Fibroblast of gingiva (primary cell): ENCODE data around the gene KRTAP26-1.

ENCODE experiments used
- DNase-seq: peaks from one replicate; pipeline ENCODE4 v3.0.0-alpha.2; 2011; ENCODE audit warnings: low read depth

KRTAP26-1 gene

GRCh38 chr21:30320215-30320614, at the start of gene KRTAP26-1:
Gene KRTAP26-1 (minus strand): TSS chr21:30320315. CDS start chr21:30320035, 280 bp downstream.
- no peak for DNase-seq

GRCh38 chr21:30355906-30356305, 35.8 kb upstream of the KRTAP26-1 start:
- DNase-seq = no peak

- no peak for DNase-seq
These were observed 34.3 kb upstream of the KRTAP26-1 start for GRCh38 chr21:30354308-30355005.

GRCh38 chr21:30351534-30351933, 31.4 kb upstream of the KRTAP26-1 start:
- no peak for DNase-seq

- DNase-seq = no peak
These were observed 29.5 kb upstream of the KRTAP26-1 start for GRCh38 chr21:30349572-30349971.

- no peak for DNase-seq
These were observed 28.4 kb upstream of the KRTAP26-1 start, which contains the start of gene KRTAP23-1 for GRCh38 chr21:30348506-30348905. Gene KRTAP23-1 (minus strand): TSS chr21:30348606. CDS start chr21:30348606, 0 bp downstream.

GRCh38 chr21:30345014-30345413, 24.9 kb upstream of the KRTAP26-1 start:
- DNase-seq = no peak

GRCh38 chr21:30340714-30341573, 20.8 kb upstream of the KRTAP26-1 start:
- DNase-seq = no peak

- no peak for DNase-seq
These were observed 18.6 kb upstream of the KRTAP26-1 start for GRCh38 chr21:30338717-30339116.

GRCh38 chr21:30337772-30338171, 17.7 kb upstream of the KRTAP26-1 start:
- DNase-seq = no peak

- DNase-seq = no peak
These were observed 17.2 kb upstream of the KRTAP26-1 start, which contains the start of gene KRTAP27-1 for GRCh38 chr21:30337276-30337744. Gene KRTAP27-1 (minus strand): TSS chr21:30337694. CDS start chr21:30337668, 26 bp downstream.

GRCh38 chr21:30336596-30336995, 16.5 kb upstream of the KRTAP26-1 start:
- peak; percentile 10 for DNase-seq

GRCh38 chr21:30333736-30334135, 13.6 kb upstream of the KRTAP26-1 start:
- no peak for DNase-seq

- no peak for DNase-seq
These were observed 12.6 kb upstream of the KRTAP26-1 start for GRCh38 chr21:30332681-30333080.

- no peak for DNase-seq
These were observed 9.2 kb upstream of the KRTAP26-1 start for GRCh38 chr21:30329203-30329875.

- no peak for DNase-seq
These were observed 6.3 kb upstream of the KRTAP26-1 start for GRCh38 chr21:30326390-30326789.

GRCh38 chr21:30315701-30316100, 4.4 kb downstream of the KRTAP26-1 start:
- DNase-seq = no peak

- no peak for DNase-seq
These were observed 13.2 kb downstream of the KRTAP26-1 start for GRCh38 chr21:30306884-30307283.

GRCh38 chr21:30305136-30305535, 15.0 kb downstream of the KRTAP26-1 start:
- DNase-seq = no peak

- no peak for DNase-seq
These were observed 30.9 kb downstream of the KRTAP26-1 start, which contains the start of gene KRTAP25-1 for GRCh38 chr21:30289215-30289614. Gene KRTAP25-1 (minus strand): TSS chr21:30289514. CDS start chr21:30289490, 24 bp downstream.

GRCh38 chr21:30282850-30283249, 37.3 kb downstream of the KRTAP26-1 start, which contains the start of gene KRTAP24-1:
Gene KRTAP24-1 (minus strand): TSS chr21:30282950. CDS start chr21:30282932, 18 bp downstream.
- DNase-seq = no peak

- DNase-seq = no peak
These were observed 48.5 kb downstream of the KRTAP26-1 start for GRCh38 chr21:30271611-30272010.
